ENCODE data around the gene TCERG1L. TPM values are rescaled to one million over a fixed set of nuclear protein-coding genes. Genes with fewer than 3 reads are reported as not detected.

Gene TCERG1L
- total RNA-seq, 2 experiments from 2014 or later = 0.06 TPM; not detected in 1

DNA sequence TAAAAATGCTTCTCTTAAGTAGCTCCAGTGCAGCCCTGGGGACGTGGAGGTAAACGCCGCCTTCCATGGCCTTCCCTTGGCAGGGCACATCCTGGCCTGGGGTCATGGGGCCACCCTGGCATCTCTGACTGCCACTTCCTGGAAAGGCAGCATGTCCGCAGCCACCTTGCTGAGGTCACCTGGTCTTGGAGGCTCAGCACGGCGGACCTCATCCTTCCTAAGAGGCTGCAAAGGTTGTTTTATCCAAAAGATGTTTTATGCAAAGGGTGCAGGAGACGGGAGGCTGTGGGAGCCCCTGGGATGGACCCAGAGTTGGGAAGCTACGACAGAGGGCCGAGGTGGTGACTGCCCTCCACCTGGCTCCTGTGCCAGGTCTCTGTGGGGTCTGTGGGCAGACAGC lies 106.0 kb downstream of the TCERG1L start:
- Histone ChIP-seq H3K4me1 (ENCODE audit: insufficient read depth, low read length) (no peaks in the 10 kb centered on the region), H3K27me3 (ENCODE audit: control insufficient read depth in 1 of 2, insufficient read depth in 2 of 2, low read length in 2 of 2) (no peaks in the 10 kb centered on the region), H3K36me3 (ENCODE audit: insufficient read depth, low read length) (no peaks in the 10 kb centered on the region), H3K4me3 (ENCODE audit: low read length) (no peak overlapping the region), H3K9me3 (ENCODE audit: control insufficient read depth in 1 of 2, insufficient read depth in 1 of 2, low read length in 2 of 2) (peaks cover 0 to 40% of the 10 kb centered on the region in 2 experiments), H3K27ac (ENCODE audit: low read depth in 1 of 2, low read length in 2 of 2) (no peak overlapping the region)
- Mint-ChIP-seq H3K27me3 (no peaks in the 10 kb centered on the region), H3K4me3 (no peak overlapping the region), H3K9me3 (no peaks in the 10 kb centered on the region), H3K36me3 (ENCODE audit: low read depth) (no peaks in the 10 kb centered on the region), H3K27ac (no peak overlapping the region), H3K4me1 (ENCODE audit: low read depth) (no peaks in the 10 kb centered on the region)
- TF ChIP-seq, protein P1, sequence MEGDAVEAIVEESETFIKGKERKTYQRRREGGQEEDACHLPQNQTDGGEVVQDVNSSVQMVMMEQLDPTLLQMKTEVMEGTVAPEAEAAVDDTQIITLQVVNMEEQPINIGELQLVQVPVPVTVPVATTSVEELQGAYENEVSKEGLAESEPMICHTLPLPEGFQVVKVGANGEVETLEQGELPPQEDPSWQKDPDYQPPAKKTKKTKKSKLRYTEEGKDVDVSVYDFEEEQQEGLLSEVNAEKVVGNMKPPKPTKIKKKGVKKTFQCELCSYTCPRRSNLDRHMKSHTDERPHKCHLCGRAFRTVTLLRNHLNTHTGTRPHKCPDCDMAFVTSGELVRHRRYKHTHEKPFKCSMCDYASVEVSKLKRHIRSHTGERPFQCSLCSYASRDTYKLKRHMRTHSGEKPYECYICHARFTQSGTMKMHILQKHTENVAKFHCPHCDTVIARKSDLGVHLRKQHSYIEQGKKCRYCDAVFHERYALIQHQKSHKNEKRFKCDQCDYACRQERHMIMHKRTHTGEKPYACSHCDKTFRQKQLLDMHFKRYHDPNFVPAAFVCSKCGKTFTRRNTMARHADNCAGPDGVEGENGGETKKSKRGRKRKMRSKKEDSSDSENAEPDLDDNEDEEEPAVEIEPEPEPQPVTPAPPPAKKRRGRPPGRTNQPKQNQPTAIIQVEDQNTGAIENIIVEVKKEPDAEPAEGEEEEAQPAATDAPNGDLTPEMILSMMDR (IDR thresholded peaks at IDR 0.05) = no peak
- ChIA-PET POLR2A (no interaction called here), CTCF (interaction anchor here (0.7 kb wide), 1 partner anchor 11 kb away, joined by 4 read pairs; no protein-coding TSS in a partner anchor)
- DNase-seq (no peak), ATAC-seq (ENCODE audit: poor library complexity) (no peak)
- intact Hi-C loops (cut with DNase I, micrococcal nuclease) = no loop called here

- peaks cover 0 to 40% of the 10 kb centered on the region in 2 experiments for H3K9me3 ChIP-seq (ENCODE audit: control insufficient read depth in 1 of 2, insufficient read depth in 1 of 2, low read length in 2 of 2)
- ChIA-PET POLR2A (no interaction called here), CTCF (no interaction called here)
- TF ChIP-seq, protein P1 (IDR thresholded peaks at IDR 0.05) = no peak
- intact Hi-C loops (cut with DNase I, micrococcal nuclease) = no loop called here
- DNase-seq = no peak
- Mint-ChIP-seq H3K36me3 (ENCODE audit: low read depth) (no peaks in the 10 kb centered on the region), H3K4me3 (no peak overlapping the region), H3K9me3 (no peaks in the 10 kb centered on the region), H3K27me3 (peaks cover 5% of the 10 kb centered on the region), H3K4me1 (ENCODE audit: low read depth) (no peaks in the 10 kb centered on the region), H3K27ac (no peak overlapping the region)
- no peaks in the 10 kb centered on the region for H3K36me3 ChIP-seq (ENCODE audit: insufficient read depth, low read length)
- H3K4me1 ChIP-seq (ENCODE audit: insufficient read depth, low read length) = no peaks in the 10 kb centered on the region
- H3K27ac ChIP-seq (ENCODE audit: low read depth in 1 of 2, low read length in 2 of 2) = no peak overlapping the region
- no peak for ATAC-seq (ENCODE audit: poor library complexity)
- H3K27me3 ChIP-seq (ENCODE audit: control insufficient read depth in 1 of 2, insufficient read depth in 2 of 2, low read length in 2 of 2) = peaks cover 0 to 2% of the 10 kb centered on the region in 2 experiments
- no peak overlapping the region for H3K4me3 ChIP-seq (ENCODE audit: low read length)
Measured at GRCh38 chr10:131204406-131205152, 106.9 kb downstream of the TCERG1L start.

DNA sequence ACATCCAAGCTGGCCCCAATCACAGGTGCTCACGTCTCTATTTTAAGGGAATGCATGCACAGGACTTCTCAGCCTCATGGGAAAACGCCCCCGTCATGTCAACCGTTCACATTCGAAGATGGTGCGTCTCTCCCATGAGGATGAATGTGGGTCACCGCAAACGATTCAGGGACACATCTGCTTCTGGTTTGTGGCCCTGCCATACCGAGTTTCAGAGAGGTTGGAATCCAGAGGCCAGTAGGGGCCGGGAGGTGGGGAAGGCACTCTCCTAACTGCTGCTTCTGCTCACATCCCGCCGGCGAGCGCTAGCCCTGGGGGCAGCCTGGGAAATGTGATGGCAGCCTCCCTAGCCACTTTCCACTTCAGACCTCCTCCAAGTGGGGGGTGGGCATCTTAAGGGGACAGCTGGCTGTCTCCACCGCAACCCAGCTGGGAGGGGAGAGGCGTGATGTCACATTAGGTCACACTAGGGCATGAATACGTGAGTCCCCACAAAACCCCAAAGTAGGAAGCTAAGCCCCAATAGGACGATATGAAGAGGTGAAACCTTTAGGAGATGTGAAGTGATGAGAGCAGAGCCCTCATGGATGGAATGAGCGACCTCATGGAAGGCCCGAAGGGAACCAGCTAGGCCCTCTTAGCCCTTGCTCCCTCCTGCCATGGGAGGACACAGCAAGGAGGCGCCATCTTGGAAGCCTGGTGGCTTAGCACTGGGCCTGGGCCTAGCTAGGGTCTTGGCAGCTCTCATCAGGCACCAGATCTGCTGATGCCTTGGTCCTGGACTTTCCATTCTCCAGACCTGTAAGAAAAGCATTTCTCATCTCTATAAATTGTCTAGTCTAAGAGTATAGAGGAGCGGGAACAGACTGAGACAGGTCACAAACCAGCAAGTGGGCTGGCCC lies 107.8 kb downstream of the TCERG1L start:
- H3K9me3 Mint-ChIP-seq = no peaks in the 10 kb centered on the region
- H3K27ac Mint-ChIP-seq = no peak overlapping the region
- no peaks in the 10 kb centered on the region for H3K36me3 Mint-ChIP-seq (ENCODE audit: low read depth)
- intact Hi-C loops (cut with DNase I, micrococcal nuclease) = no loop called here
- Histone ChIP-seq H3K36me3 (ENCODE audit: insufficient read depth, low read length) (no peaks in the 10 kb centered on the region), H3K4me3 (ENCODE audit: low read length) (no peak overlapping the region), H3K27ac (ENCODE audit: low read depth in 1 of 2, low read length in 2 of 2) (no peak overlapping the region), H3K9me3 (ENCODE audit: control insufficient read depth in 1 of 2, insufficient read depth in 1 of 2, low read length in 2 of 2) (peaks cover 0 to 42% of the 10 kb centered on the region in 2 experiments), H3K27me3 (ENCODE audit: control insufficient read depth in 1 of 2, insufficient read depth in 2 of 2, low read length in 2 of 2) (peaks cover 0 to 2% of the 10 kb centered on the region in 2 experiments), H3K4me1 (ENCODE audit: insufficient read depth, low read length) (no peaks in the 10 kb centered on the region)
- no peak for DNase-seq
- ChIA-PET POLR2A (no interaction called here), CTCF (no interaction called here)
- peaks cover 5% of the 10 kb centered on the region for H3K27me3 Mint-ChIP-seq
- H3K4me3 Mint-ChIP-seq = no peak overlapping the region
- no peak for ATAC-seq (ENCODE audit: poor library complexity)
- no peaks in the 10 kb centered on the region for H3K4me1 Mint-ChIP-seq (ENCODE audit: low read depth)
- TF ChIP-seq, protein P1 (IDR thresholded peaks at IDR 0.05) = no peak

All from CD4-positive, alpha-beta T cell (primary cell).